ENCODE measurements around the gene PHLDA2.

PHLDA2 gene

GRCh38 chr11:2928605-2929530 lies at the start of gene PHLDA2:
Gene PHLDA2 (minus strand): TSS chr11:2929420. CDS start chr11:2929364, 56 bp downstream.
- peak; percentile 74 for DNase-seq

GRCh38 chr11:2977113-2977512 lies 47.9 kb upstream of the PHLDA2 start:
- no peak for DNase-seq

GRCh38 chr11:2976294-2977063 lies 47.3 kb upstream of the PHLDA2 start:
- DNase-seq: no peak

- peak; percentile 34 for DNase-seq
Measured at GRCh38 chr11:2975594-2975993, 46.4 kb upstream of the PHLDA2 start.

- no peak for DNase-seq
Measured at GRCh38 chr11:2974272-2974671, 45.1 kb upstream of the PHLDA2 start.

GRCh38 chr11:2968341-2968900 lies 39.2 kb upstream of the PHLDA2 start:
- DNase-seq: no peak

GRCh38 chr11:2964782-2965181 lies 35.6 kb upstream of the PHLDA2 start:
- no peak for DNase-seq

GRCh38 chr11:2963761-2964160 lies 34.5 kb upstream of the PHLDA2 start:
- no peak for DNase-seq

GRCh38 chr11:2963112-2963754 lies 34.0 kb upstream of the PHLDA2 start:
- no peak for DNase-seq

GRCh38 chr11:2961080-2961479 lies 31.9 kb upstream of the PHLDA2 start:
- DNase-seq: no peak

GRCh38 chr11:2960139-2960538 lies 30.9 kb upstream of the PHLDA2 start:
- DNase-seq: no peak

GRCh38 chr11:2958251-2958650 lies 29.0 kb upstream of the PHLDA2 start:
- DNase-seq: no peak

GRCh38 chr11:2955906-2956476 lies 26.8 kb upstream of the PHLDA2 start:
- no peak for DNase-seq

GRCh38 chr11:2954263-2954662 lies 25.0 kb upstream of the PHLDA2 start:
- DNase-seq: no peak

- no peak for DNase-seq
Measured at GRCh38 chr11:2952290-2952689, 23.1 kb upstream of the PHLDA2 start.

GRCh38 chr11:2951231-2952110 lies 22.3 kb upstream of the PHLDA2 start:
- no peak for DNase-seq

- DNase-seq: no peak
Measured at GRCh38 chr11:2950825-2951224, 21.6 kb upstream of the PHLDA2 start.

- no peak for DNase-seq
Measured at GRCh38 chr11:2949920-2950319, 20.7 kb upstream of the PHLDA2 start.

- no peak for DNase-seq
Measured at GRCh38 chr11:2947744-2948143, 18.5 kb upstream of the PHLDA2 start.

GRCh38 chr11:2945757-2946287 lies 16.6 kb upstream of the PHLDA2 start:
- peak; percentile 27 for DNase-seq

GRCh38 chr11:2945031-2945756 lies 16.0 kb upstream of the PHLDA2 start:
- DNase-seq: peak; percentile 84

Measured in eye (tissue), 1 donor.